HepG2 (cell line): ENCODE measurements around the gene SGIP1. TPM values are rescaled to one million over a fixed set of nuclear protein-coding genes. Genes with fewer than 3 reads are reported as not detected.
A peak's percentile ranks its signal among the peaks of the same experiment; 100 is the strongest.

Experiments used
- ATAC-seq: fragments of 200-7000 bp; cut with Tn5 transposase; 3 replicates; pipeline ENCODE4 v1.9.1; 2020; ENCODE audit warnings: mild to moderate bottlenecking, moderate library complexity
- BruUV-seq: library from RNA; stranded (reverse); fragments of 400-500 nt; replicated peaks from 2 replicates; lab custom pipeline; 2021; lab: Mats Ljungman, UMichigan
- CTCF ChIA-PET: fragments of 300-600 bp; formaldehyde crosslinking; extraction: SDS; loops from one replicate; lab custom pipeline; 2021; ENCODE audit warnings: low total read pairs, inconsistent platforms, low intra/inter-chr PET ratio; lab: Yijun Ruan, JAX
- POLR2A ChIA-PET: fragments of 350-600 bp; sonication (Branson Sonifier 250); formaldehyde crosslinking; loops from one replicate; lab custom pipeline; 2020; ENCODE audit warnings: antibody characterized with exemption, inconsistent platforms; lab: Yijun Ruan, JAX
- DNase-seq: peaks from one replicate; pipeline ENCODE4 v3.0.0-alpha.2; 2015; ENCODE audit warnings: low spot score
- FAIRE-seq: peaks from 3 replicates; lab custom pipeline; 2011; peaks lifted over from hg19 to GRCh38; lab: Jason Lieb, UNC
- H2AFZ ChIP-seq: one replicate; pipeline ENCODE4 v1.6.1; 2011; ENCODE audit warnings: low read length, inconsistent platforms
- H3K27ac ChIP-seq: fragments of 300-600 bp; 3 replicates; pipeline ENCODE4 v1.8.0; 2011; ENCODE audit warnings: mixed run types, mild to moderate bottlenecking, mixed read lengths, low read length, inconsistent platforms; ENCODE audit not compliant: insufficient read depth; ENCODE audit errors: extremely low read length
- H3K27me3 ChIP-seq, 2 experiments: fragments of 200-600 bp in 1 of 2; 2 replicates in 1 of 2; 3 replicates in 1 of 2; pipeline versions ENCODE4 v1.6.0 to v1.8.0; 2011; ENCODE audit warnings: low read length in 2 of 2, mild to moderate bottlenecking in 2 of 2, moderate library complexity in 2 of 2, inconsistent platforms in 1 of 2; ENCODE audit not compliant: insufficient read depth in 2 of 2, control insufficient read depth in 1 of 2
- H3K36me3 ChIP-seq, 2 experiments: fragments of 200-600 bp in 1 of 2; replicated peaks in 1 of 2; 2 replicates in 1 of 2; 3 replicates in 1 of 2; pipeline versions ENCODE4 v1.5.1 to v1.8.0; 2011; ENCODE audit warnings: low read length in 2 of 2, inconsistent platforms in 1 of 2; ENCODE audit not compliant: insufficient read depth in 2 of 2, control insufficient read depth in 1 of 2
- H3K4me1 ChIP-seq: 2 replicates; pipeline ENCODE4 v1.5.1; 2012; ENCODE audit warnings: low read length, inconsistent platforms; ENCODE audit not compliant: insufficient read depth
- H3K4me2 ChIP-seq: 2 replicates; pipeline ENCODE4 v1.6.0; 2011; ENCODE audit warnings: low read depth, low read length, inconsistent platforms
- H3K4me3 ChIP-seq, 3 experiments: fragments of 200-600 bp in 1 of 3; sonication (generic), shearing (Covaris generic) in 1 of 3; replicated peaks in 1 of 3; 2 replicates each; pipeline ENCODE4 v1.5.1; 2011 to 2016; ENCODE audit warnings: low read length in 3 of 3, inconsistent platforms in 2 of 3, low read depth in 2 of 3, mild to moderate bottlenecking in 2 of 3, control low read depth in 1 of 3, mixed read lengths in 1 of 3; ENCODE audit not compliant: insufficient read depth in 1 of 3
- H3K79me2 ChIP-seq: one replicate; pipeline ENCODE4 v1.6.1; 2011; ENCODE audit warnings: low read length, inconsistent platforms; ENCODE audit not compliant: insufficient read depth
- H3K9ac ChIP-seq: 2 replicates; pipeline ENCODE4 v1.6.0; 2011; ENCODE audit warnings: mild to moderate bottlenecking, low read depth, low read length, inconsistent platforms; ENCODE audit not compliant: insufficient read depth
- H3K9me3 ChIP-seq: 2 replicates; pipeline ENCODE4 v1.5.1; 2012; ENCODE audit warnings: mild to moderate bottlenecking, low read length
- H4K20me1 ChIP-seq: 2 replicates; pipeline ENCODE4 v1.6.0; 2011; ENCODE audit warnings: inconsistent platforms, mild to moderate bottlenecking, low read length, moderate library complexity; ENCODE audit not compliant: insufficient read depth
- MAFF ChIP-seq: IDR thresholded peaks from 2 replicates; pipeline ENCODE4 v1.6.1; 2011; ENCODE audit warnings: low read depth, low read length, improper control_type of control experiment
- MAFK ChIP-seq, 2 experiments: IDR thresholded peaks in 1 of 2; conservative IDR thresholded peaks in 1 of 2; 2 replicates each; pipeline ENCODE4 v1.6.1; 2011; ENCODE audit warnings: improper control_type of control experiment in 2 of 2, low read length in 2 of 2
- WGBS: methylation state at CpG from one replicate; pipeline ENCODE4 v1.1.6; 2017; ENCODE audit warnings: low lambda C conversion rate; 5-methylcytosine and 5-hydroxymethylcytosine counted together
- in situ Hi-C: cut with HindIII; loops from 2 replicates; pipeline ENCODE4 v1.10.0; 2017; ENCODE audit warnings: low pct_unique_long_range_greater_than_20kb; ENCODE audit not compliant: extremely low pct_ligation_motif_present
- intact Hi-C: fragments of 100-400 bp; cut with micrococcal nuclease; formaldehyde crosslinking; loops from one replicate; pipeline ENCODE4 v1.10.0; 2022; ENCODE audit not compliant: unreplicated experiment
- polyA plus RNA-seq, 8 experiments: library from polyadenylated mRNA; depleted of rRNA in 3 of 8; stranded (reverse) in 7 of 8; unstranded in 1 of 8; fragments of >200 nt; fragmentation: Illumina TruSeq in 4 of 8; extraction: Trizol in 4 of 8; gene quantifications; 2 replicates each; pipeline versions ENCODE4 v1.2.1 to v1.2.3, GENCODE V29; 2011 to 2016; ENCODE audit warnings: low read depth in 4 of 8, missing spikeins in 1 of 8, mixed read lengths in 1 of 8; ENCODE audit not compliant: insufficient read depth in 1 of 8
- total RNA-seq, 5 experiments: library from RNA; depleted of rRNA; stranded (reverse); fragments of >200 nt; fragmentation: Illumina TruSeq; extraction: Trizol; gene quantifications; 2 replicates each; pipeline ENCODE4 v1.2.3, GENCODE V29; 2016; ENCODE audit warnings: low read depth in 1 of 5
- TF ChIP-seq, protein P1 (sequence below): sonication (generic); formaldehyde crosslinking; IDR thresholded peaks from 2 replicates; pipeline ENCODE4 v1.4.0; 2020; ENCODE audit warnings: missing genetic modification reagents, borderline replicate concordance

Gene SGIP1
- total and polyA plus RNA-seq, 2 of the 13 experiments (the other 11 are each of a cell fraction or from before 2014, with no cell fraction given) = not detected

DNA sequence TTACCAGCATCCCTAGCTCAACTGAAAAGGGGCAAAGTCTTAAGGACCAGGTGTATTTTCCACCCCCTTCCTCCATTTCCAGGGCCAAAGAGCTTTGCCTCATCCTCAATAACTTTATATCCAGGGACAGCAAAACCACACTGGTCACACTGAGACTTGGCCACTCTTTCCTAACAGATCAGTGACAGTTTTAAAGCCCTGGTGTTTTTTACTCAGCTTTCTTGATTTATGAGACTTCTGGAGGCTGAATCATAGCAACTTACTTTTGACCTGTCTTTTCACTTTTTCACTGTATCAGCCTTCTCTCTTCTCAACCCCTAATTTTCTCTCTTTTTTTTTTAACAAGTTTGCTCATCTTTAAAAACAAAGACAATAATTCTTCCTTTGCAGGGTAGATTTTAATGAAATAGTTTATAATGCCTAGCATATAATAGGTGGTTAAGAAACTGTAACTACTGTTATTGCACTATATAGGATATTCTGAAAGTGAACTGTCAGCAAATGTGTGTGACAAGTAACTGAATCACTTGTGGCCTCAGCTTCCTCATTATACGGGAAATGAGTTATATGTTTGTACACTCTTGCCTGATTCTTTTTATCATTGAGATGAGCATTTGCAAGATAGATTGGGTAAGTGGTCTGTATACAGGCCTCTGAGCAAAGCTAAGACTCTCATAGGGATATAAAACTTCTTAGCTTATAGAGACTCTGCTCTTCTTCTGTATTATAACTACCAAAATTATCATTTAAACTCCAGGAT is 198.6 kb downstream of the SGIP1 start:
- H3K4me2 ChIP-seq = no peak overlapping the region
- DNase-seq (no peak), ATAC-seq (no peak), FAIRE-seq (no peak)
- H3K27me3 ChIP-seq = no peaks in the 10 kb centered on the region
- no peak overlapping the region for H2AFZ ChIP-seq
- H3K36me3 ChIP-seq = no peaks in the 10 kb centered on the region
- no TSS peak for BruUV-seq
- TF ChIP-seq MAFK (conservative IDR thresholded peaks at IDR 0.05 in 1 of 2, IDR thresholded peaks at IDR 0.05 in 1 of 2; ENCODE audit: low read length in 2 of 2) (peak in 1 of 2 experiments; percentile 64; a peak in 2 of 4 replicates), MAFF (peak; percentile 34; the same call in 1 of the 2 replicates)
- TF ChIP-seq, protein P1, sequence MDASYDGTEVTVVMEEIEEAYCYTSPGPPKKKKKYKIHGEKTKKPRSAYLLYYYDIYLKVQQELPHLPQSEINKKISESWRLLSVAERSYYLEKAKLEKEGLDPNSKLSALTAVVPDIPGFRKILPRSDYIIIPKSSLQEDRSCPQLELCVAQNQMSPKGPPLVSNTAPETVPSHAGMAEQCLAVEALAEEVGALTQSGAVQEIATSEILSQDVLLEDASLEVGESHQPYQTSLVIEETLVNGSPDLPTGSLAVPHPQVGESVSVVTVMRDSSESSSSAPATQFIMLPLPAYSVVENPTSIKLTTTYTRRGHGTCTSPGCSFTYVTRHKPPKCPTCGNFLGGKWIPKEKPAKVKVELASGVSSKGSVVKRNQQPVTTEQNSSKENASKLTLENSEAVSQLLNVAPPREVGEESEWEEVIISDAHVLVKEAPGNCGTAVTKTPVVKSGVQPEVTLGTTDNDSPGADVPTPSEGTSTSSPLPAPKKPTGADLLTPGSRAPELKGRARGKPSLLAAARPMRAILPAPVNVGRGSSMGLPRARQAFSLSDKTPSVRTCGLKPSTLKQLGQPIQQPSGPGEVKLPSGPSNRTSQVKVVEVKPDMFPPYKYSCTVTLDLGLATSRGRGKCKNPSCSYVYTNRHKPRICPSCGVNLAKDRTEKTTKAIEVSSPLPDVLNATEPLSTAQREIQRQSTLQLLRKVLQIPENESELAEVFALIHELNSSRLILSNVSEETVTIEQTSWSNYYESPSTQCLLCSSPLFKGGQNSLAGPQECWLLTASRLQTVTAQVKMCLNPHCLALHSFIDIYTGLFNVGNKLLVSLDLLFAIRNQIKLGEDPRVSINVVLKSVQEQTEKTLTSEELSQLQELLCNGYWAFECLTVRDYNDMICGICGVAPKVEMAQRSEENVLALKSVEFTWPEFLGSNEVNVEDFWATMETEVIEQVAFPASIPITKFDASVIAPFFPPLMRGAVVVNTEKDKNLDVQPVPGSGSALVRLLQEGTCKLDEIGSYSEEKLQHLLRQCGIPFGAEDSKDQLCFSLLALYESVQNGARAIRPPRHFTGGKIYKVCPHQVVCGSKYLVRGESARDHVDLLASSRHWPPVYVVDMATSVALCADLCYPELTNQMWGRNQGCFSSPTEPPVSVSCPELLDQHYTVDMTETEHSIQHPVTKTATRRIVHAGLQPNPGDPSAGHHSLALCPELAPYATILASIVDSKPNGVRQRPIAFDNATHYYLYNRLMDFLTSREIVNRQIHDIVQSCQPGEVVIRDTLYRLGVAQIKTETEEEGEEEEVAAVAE (CRISPR knock-in tag) = no peak
- POLR2A ChIA-PET = no interaction called here
- no peak overlapping the region for H3K27ac ChIP-seq
- H3K79me2 ChIP-seq = no peaks in the 10 kb centered on the region
- H3K9me3 ChIP-seq = no peaks in the 10 kb centered on the region
- H3K4me1 ChIP-seq = no peaks in the 10 kb centered on the region
- CTCF ChIA-PET = no interaction called here
- H4K20me1 ChIP-seq = no peaks in the 10 kb centered on the region; the same call in 1 of the 2 replicates
- intact Hi-C loops = loop anchor here (1.0 kb wide), 1 partner anchor 479 kb away; no protein-coding TSS in a partner anchor
- no peak overlapping the region for H3K4me3 ChIP-seq
- no peak overlapping the region for H3K9ac ChIP-seq
- in situ Hi-C loops = loop anchor here (25.0 kb wide), 1 partner anchor 770 kb away; no protein-coding TSS in a partner anchor
- 13% methylated on average over 1 of the region's 1 CpG for WGBS
